HepG2 (cell line): Measurements from ENCODE around the gene CHN1. TPM values are rescaled to one million over a fixed set of nuclear protein-coding genes. Genes with fewer than 3 reads are reported as not detected.

Experiments
- ATAC-seq: fragments of 200-7000 bp; cut with Tn5 transposase; 3 replicates; pipeline ENCODE4 v1.9.1; 2020; ENCODE audit warnings: mild to moderate bottlenecking, moderate library complexity
- BruUV-seq: library from RNA; stranded (reverse); fragments of 400-500 nt; replicated peaks from 2 replicates; lab custom pipeline; 2021; lab: Mats Ljungman, UMichigan
- CTCF ChIA-PET: fragments of 300-600 bp; formaldehyde crosslinking; extraction: SDS; loops from one replicate; lab custom pipeline; 2021; ENCODE audit warnings: low total read pairs, inconsistent platforms, low intra/inter-chr PET ratio; lab: Yijun Ruan, JAX
- POLR2A ChIA-PET: fragments of 350-600 bp; sonication (Branson Sonifier 250); formaldehyde crosslinking; loops from one replicate; lab custom pipeline; 2020; ENCODE audit warnings: antibody characterized with exemption, inconsistent platforms; lab: Yijun Ruan, JAX
- DNase-seq: peaks from one replicate; pipeline ENCODE4 v3.0.0-alpha.2; 2015; ENCODE audit warnings: low spot score
- FAIRE-seq: peaks from 3 replicates; lab custom pipeline; 2011; peaks lifted over from hg19 to GRCh38; lab: Jason Lieb, UNC
- H2AFZ ChIP-seq: one replicate; pipeline ENCODE4 v1.6.1; 2011; ENCODE audit warnings: low read length, inconsistent platforms
- H3K27ac ChIP-seq: fragments of 300-600 bp; 3 replicates; pipeline ENCODE4 v1.8.0; 2011; ENCODE audit warnings: mixed run types, mild to moderate bottlenecking, mixed read lengths, low read length, inconsistent platforms; ENCODE audit not compliant: insufficient read depth; ENCODE audit errors: extremely low read length
- H3K27me3 ChIP-seq, 2 experiments: fragments of 200-600 bp in 1 of 2; 2 replicates in 1 of 2; 3 replicates in 1 of 2; pipeline versions ENCODE4 v1.6.0 to v1.8.0; 2011; ENCODE audit warnings: low read length in 2 of 2, mild to moderate bottlenecking in 2 of 2, moderate library complexity in 2 of 2, inconsistent platforms in 1 of 2; ENCODE audit not compliant: insufficient read depth in 2 of 2, control insufficient read depth in 1 of 2
- H3K36me3 ChIP-seq, 2 experiments: fragments of 200-600 bp in 1 of 2; replicated peaks in 1 of 2; 2 replicates in 1 of 2; 3 replicates in 1 of 2; pipeline versions ENCODE4 v1.5.1 to v1.8.0; 2011; ENCODE audit warnings: low read length in 2 of 2, inconsistent platforms in 1 of 2; ENCODE audit not compliant: insufficient read depth in 2 of 2, control insufficient read depth in 1 of 2
- H3K4me1 ChIP-seq: 2 replicates; pipeline ENCODE4 v1.5.1; 2012; ENCODE audit warnings: low read length, inconsistent platforms; ENCODE audit not compliant: insufficient read depth
- H3K4me2 ChIP-seq: 2 replicates; pipeline ENCODE4 v1.6.0; 2011; ENCODE audit warnings: low read depth, low read length, inconsistent platforms
- H3K4me3 ChIP-seq, 3 experiments: fragments of 200-600 bp in 1 of 3; sonication (generic), shearing (Covaris generic) in 1 of 3; replicated peaks in 1 of 3; 2 replicates each; pipeline ENCODE4 v1.5.1; 2011 to 2016; ENCODE audit warnings: low read length in 3 of 3, inconsistent platforms in 2 of 3, low read depth in 2 of 3, mild to moderate bottlenecking in 2 of 3, control low read depth in 1 of 3, mixed read lengths in 1 of 3; ENCODE audit not compliant: insufficient read depth in 1 of 3
- H3K79me2 ChIP-seq: one replicate; pipeline ENCODE4 v1.6.1; 2011; ENCODE audit warnings: low read length, inconsistent platforms; ENCODE audit not compliant: insufficient read depth
- H3K9ac ChIP-seq: 2 replicates; pipeline ENCODE4 v1.6.0; 2011; ENCODE audit warnings: mild to moderate bottlenecking, low read depth, low read length, inconsistent platforms; ENCODE audit not compliant: insufficient read depth
- H3K9me3 ChIP-seq: 2 replicates; pipeline ENCODE4 v1.5.1; 2012; ENCODE audit warnings: mild to moderate bottlenecking, low read length
- H4K20me1 ChIP-seq: 2 replicates; pipeline ENCODE4 v1.6.0; 2011; ENCODE audit warnings: inconsistent platforms, mild to moderate bottlenecking, low read length, moderate library complexity; ENCODE audit not compliant: insufficient read depth
- CBFB ChIP-seq: sonication (generic); formaldehyde crosslinking; IDR thresholded peaks from 2 replicates; pipeline ENCODE4 v1.4.0; 2020; ENCODE audit warnings: missing genetic modification reagents
- GFI1 ChIP-seq: sonication (generic); formaldehyde crosslinking; IDR thresholded peaks from 2 replicates; pipeline ENCODE4 v1.5.0; 2020; ENCODE audit warnings: missing genetic modification reagents, mild to moderate bottlenecking, borderline replicate concordance
- HOXA3 ChIP-seq: sonication (generic); formaldehyde crosslinking; IDR thresholded peaks from 2 replicates; pipeline ENCODE4 v1.5.0; 2020; ENCODE audit warnings: missing genetic modification reagents
- HOXA9 ChIP-seq: sonication (generic); formaldehyde crosslinking; IDR thresholded peaks from 2 replicates; pipeline ENCODE4 v1.8.1; 2022; ENCODE audit warnings: missing genetic modification reagents, mild to moderate bottlenecking, moderate library complexity, borderline replicate concordance
- KLF15 ChIP-seq: sonication (generic); formaldehyde crosslinking; IDR thresholded peaks from 2 replicates; pipeline ENCODE4 v1.8.1; 2023; ENCODE audit warnings: borderline replicate concordance, mild to moderate bottlenecking, inconsistent platforms, missing genetic modification reagents, mixed read lengths
- NCOA1 ChIP-seq: sonication (generic); formaldehyde crosslinking; IDR thresholded peaks from 2 replicates; pipeline ENCODE4 v1.9.0; 2021; ENCODE audit warnings: missing genetic modification reagents
- PLRG1 ChIP-seq: fragments of 450-650 bp; conservative IDR thresholded peaks from 2 replicates; pipeline ENCODE4 v1.6.1; 2016
- RAD21 ChIP-seq: fragments of 450-650 bp; formaldehyde crosslinking; IDR thresholded peaks from 2 replicates; pipeline ENCODE4 v1.5.0; 2020; ENCODE audit warnings: mild to moderate bottlenecking
- RFX3 ChIP-seq: IDR thresholded peaks from 2 replicates; pipeline ENCODE4 v1.6.1; 2016; ENCODE audit warnings: missing biosample characterization, missing genetic modification reagents
- ZFX ChIP-seq: sonication (generic); formaldehyde crosslinking; IDR thresholded peaks from 2 replicates; pipeline ENCODE4 v1.4.0; 2020; ENCODE audit warnings: mild to moderate bottlenecking, low read depth, missing genetic modification reagents, moderate library complexity
- ZNF20 ChIP-seq: sonication (generic); formaldehyde crosslinking; IDR thresholded peaks from 2 replicates; pipeline ENCODE4 v1.4.0; 2020; ENCODE audit warnings: mild to moderate bottlenecking, moderate library complexity, missing genetic modification reagents
- ZNF329 ChIP-seq: sonication (generic); formaldehyde crosslinking; IDR thresholded peaks from 2 replicates; pipeline ENCODE4 v1.9.0; 2021; ENCODE audit warnings: low read depth, mild to moderate bottlenecking, missing genetic modification reagents
- ZNF883 ChIP-seq: sonication (generic); formaldehyde crosslinking; IDR thresholded peaks from 2 replicates; pipeline ENCODE4 v1.5.1; 2020; ENCODE audit warnings: mild to moderate bottlenecking, missing genetic modification reagents; ENCODE audit errors: not compliant biosample characterization
- ZSCAN29 ChIP-seq: sonication (generic); formaldehyde crosslinking; conservative IDR thresholded peaks from 2 replicates; pipeline ENCODE4 v1.4.0; 2020; ENCODE audit warnings: mild to moderate bottlenecking, missing genetic modification reagents
- WGBS: methylation state at CpG from one replicate; pipeline ENCODE4 v1.1.6; 2017; ENCODE audit warnings: low lambda C conversion rate; 5-methylcytosine and 5-hydroxymethylcytosine counted together
- in situ Hi-C: cut with HindIII; loops from 2 replicates; pipeline ENCODE4 v1.10.0; 2017; ENCODE audit warnings: low pct_unique_long_range_greater_than_20kb; ENCODE audit not compliant: extremely low pct_ligation_motif_present
- intact Hi-C: fragments of 100-400 bp; cut with micrococcal nuclease; formaldehyde crosslinking; loops from one replicate; pipeline ENCODE4 v1.10.0; 2022; ENCODE audit not compliant: unreplicated experiment
- polyA plus RNA-seq, 8 experiments: library from polyadenylated mRNA; depleted of rRNA in 3 of 8; stranded (reverse) in 7 of 8; unstranded in 1 of 8; fragments of >200 nt; fragmentation: Illumina TruSeq in 4 of 8; extraction: Trizol in 4 of 8; gene quantifications; 2 replicates each; pipeline versions ENCODE4 v1.2.1 to v1.2.3, GENCODE V29; 2011 to 2016; ENCODE audit warnings: low read depth in 4 of 8, missing spikeins in 1 of 8, mixed read lengths in 1 of 8; ENCODE audit not compliant: insufficient read depth in 1 of 8
- total RNA-seq, 5 experiments: library from RNA; depleted of rRNA; stranded (reverse); fragments of >200 nt; fragmentation: Illumina TruSeq; extraction: Trizol; gene quantifications; 2 replicates each; pipeline ENCODE4 v1.2.3, GENCODE V29; 2016; ENCODE audit warnings: low read depth in 1 of 5
- TF ChIP-seq, protein P1 (sequence below): sonication (generic); formaldehyde crosslinking; IDR thresholded peaks from 2 replicates; pipeline ENCODE4 v1.5.1; 2020; ENCODE audit warnings: mild to moderate bottlenecking, missing genetic modification reagents
- TF ChIP-seq, protein P2 (sequence below): IDR thresholded peaks from 2 replicates; pipeline ENCODE4 v1.6.1; 2012; ENCODE audit warnings: low read depth, low read length, improper control_type of control experiment
- TF ChIP-seq, protein P3 (sequence below): sonication (generic); formaldehyde crosslinking; IDR thresholded peaks from 2 replicates; pipeline ENCODE4 v1.8.1; 2023; ENCODE audit warnings: mild to moderate bottlenecking, moderate library complexity, missing genetic modification reagents
- TF ChIP-seq, protein P4 (sequence below): sonication (generic); formaldehyde crosslinking; conservative IDR thresholded peaks from 2 replicates; pipeline ENCODE4 v1.8.0; 2022; ENCODE audit warnings: missing genetic modification reagents

The CHN1 gene
- total and polyA plus RNA-seq, 2 of the 13 experiments (the other 11 are each of a cell fraction or from before 2014, with no cell fraction given) = 2.8 to 3.5 TPM

DNA sequence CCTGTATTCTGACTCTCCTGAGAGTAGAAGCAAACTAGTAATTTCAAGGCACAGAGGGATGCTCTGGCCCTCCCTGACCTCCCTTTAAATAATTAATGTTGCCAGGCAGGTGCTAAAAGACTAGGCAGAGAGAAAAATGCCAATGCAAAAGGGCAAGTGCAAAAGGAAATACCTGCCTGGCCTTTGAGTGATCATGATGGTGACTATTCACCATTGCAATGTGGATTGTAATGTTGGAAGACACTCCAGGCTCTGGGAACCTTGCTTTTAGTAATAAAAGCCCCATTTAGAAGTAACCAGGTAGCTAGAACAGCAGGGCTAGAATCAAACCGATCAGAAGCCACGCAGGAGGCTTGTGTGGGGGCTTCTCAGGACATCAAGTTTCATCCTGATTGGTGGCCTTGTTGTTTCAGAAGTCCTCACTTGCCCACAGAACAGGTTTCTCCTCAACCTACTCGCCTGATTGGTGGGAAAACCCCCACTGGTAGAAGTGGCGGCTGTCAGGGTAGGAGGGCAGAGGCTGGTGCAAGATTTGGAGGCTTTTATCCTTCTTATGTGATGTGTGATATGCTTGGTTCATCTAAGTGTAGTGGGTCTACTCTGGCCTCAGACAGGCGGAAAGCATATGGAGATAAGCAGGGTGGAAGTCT is 224.9 kb downstream of the CHN1 start:
- Histone ChIP-seq H3K9me3 (no peaks in the 10 kb centered on the region), H3K27ac (no peak overlapping the region), H3K27me3 (peaks cover 6 to 57% of the 10 kb centered on the region in 2 experiments; a peak in 4 of 5 replicates), H3K9ac (no peak overlapping the region), H2AFZ (no peak overlapping the region), H3K4me2 (no peak overlapping the region), H4K20me1 (no peaks in the 10 kb centered on the region), H3K79me2 (no peaks in the 10 kb centered on the region), H3K36me3 (no peaks in the 10 kb centered on the region), H3K4me1 (no peaks in the 10 kb centered on the region; the same call in 1 of the 2 replicates), H3K4me3 (no peak overlapping the region)
- in situ Hi-C loops = no loop called here
- no TSS peak for BruUV-seq
- ChIA-PET POLR2A (interaction anchor here (0.6 kb wide), 1 partner anchor 1946 kb away, joined by 3 read pairs; no protein-coding TSS in a partner anchor), CTCF (no interaction called here)
- 2% methylated on average over 5 of the region's 5 CpGs for WGBS
- FAIRE-seq (no peak), ATAC-seq (no peak), DNase-seq (no peak)
- intact Hi-C loops = no loop called here
- no peak for TF ChIP-seq RFX3 (CRISPR knock-in tag)
- no peak for TF ChIP-seq ZNF20 (CRISPR knock-in tag)
- TF ChIP-seq RAD21 (CRISPR knock-in tag) = no peak
- no peak for TF ChIP-seq KLF15
- TF ChIP-seq, protein P1, sequence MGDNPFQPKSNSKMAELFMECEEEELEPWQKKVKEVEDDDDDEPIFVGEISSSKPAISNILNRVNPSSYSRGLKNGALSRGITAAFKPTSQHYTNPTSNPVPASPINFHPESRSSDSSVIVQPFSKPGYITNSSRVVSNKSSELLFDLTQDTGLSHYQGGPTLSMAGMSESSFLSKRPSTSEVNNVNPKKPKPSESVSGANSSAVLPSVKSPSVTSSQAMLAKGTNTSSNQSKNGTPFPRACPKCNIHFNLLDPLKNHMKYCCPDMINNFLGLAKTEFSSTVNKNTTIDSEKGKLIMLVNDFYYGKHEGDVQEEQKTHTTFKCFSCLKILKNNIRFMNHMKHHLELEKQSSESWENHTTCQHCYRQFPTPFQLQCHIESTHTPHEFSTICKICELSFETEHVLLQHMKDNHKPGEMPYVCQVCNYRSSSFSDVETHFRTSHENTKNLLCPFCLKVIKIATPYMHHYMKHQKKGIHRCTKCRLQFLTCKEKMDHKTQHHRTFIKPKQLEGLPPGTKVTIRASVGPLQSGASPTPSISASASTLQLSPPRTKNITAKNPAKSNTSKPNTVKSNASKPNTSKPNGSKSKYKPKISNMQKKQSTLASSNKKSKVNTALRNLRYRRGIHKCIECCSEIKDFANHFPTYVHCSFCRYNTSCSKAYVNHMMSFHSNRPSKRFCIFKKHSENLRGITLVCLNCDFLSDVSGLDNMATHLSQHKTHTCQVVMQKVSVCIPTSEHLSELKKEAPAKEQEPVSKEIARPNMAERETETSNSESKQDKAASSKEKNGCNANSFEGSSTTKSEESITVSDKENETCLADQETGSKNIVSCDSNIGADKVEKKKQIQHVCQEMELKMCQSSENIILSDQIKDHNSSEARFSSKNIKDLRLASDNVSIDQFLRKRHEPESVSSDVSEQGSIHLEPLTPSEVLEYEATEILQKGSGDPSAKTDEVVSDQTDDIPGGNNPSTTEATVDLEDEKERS (CRISPR knock-in tag) = no peak
- no peak for TF ChIP-seq CBFB (CRISPR knock-in tag)
- no peak for TF ChIP-seq PLRG1
- TF ChIP-seq GFI1 = no peak
- no peak for TF ChIP-seq HOXA9 (CRISPR knock-in tag)
- TF ChIP-seq, protein P2, sequence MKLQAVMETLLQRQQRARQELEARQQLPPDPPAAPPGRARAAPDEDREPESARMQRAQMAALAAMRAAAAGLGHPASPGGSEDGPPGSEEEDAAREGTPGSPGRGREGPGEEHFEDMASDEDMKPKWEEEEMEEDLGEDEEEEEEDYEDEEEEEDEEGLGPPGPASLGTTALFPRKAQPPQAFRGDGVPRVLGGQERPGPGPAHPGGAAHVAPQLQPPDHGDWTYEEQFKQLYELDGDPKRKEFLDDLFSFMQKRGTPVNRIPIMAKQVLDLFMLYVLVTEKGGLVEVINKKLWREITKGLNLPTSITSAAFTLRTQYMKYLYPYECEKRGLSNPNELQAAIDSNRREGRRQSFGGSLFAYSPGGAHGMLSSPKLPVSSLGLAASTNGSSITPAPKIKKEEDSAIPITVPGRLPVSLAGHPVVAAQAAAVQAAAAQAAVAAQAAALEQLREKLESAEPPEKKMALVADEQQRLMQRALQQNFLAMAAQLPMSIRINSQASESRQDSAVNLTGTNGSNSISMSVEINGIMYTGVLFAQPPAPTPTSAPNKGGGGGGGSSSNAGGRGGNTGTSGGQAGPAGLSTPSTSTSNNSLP = no peak
- no peak for TF ChIP-seq ZFX (CRISPR knock-in tag)
- TF ChIP-seq ZSCAN29 (CRISPR knock-in tag) = no peak
- TF ChIP-seq, protein P3, sequence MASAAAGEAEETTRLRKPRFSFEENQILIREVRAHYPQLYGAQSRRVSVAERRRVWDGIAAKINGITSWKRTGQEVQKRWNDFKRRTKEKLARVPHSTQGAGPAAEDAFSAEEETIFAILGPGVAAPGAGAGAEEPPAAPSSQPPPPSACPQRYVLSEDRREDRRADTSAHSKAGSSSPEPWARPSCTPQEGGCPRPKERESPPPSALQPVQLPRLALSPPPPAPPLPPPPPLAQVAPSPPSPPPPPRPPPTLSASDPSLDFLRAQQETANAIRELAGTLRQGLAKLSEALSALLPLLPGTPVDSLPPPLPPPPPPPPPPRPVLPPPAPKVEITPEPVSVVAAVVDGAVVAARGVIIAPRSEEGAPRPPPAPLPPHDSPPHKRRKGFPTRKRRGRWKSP (CRISPR knock-in tag) = no peak
- TF ChIP-seq, protein P4, sequence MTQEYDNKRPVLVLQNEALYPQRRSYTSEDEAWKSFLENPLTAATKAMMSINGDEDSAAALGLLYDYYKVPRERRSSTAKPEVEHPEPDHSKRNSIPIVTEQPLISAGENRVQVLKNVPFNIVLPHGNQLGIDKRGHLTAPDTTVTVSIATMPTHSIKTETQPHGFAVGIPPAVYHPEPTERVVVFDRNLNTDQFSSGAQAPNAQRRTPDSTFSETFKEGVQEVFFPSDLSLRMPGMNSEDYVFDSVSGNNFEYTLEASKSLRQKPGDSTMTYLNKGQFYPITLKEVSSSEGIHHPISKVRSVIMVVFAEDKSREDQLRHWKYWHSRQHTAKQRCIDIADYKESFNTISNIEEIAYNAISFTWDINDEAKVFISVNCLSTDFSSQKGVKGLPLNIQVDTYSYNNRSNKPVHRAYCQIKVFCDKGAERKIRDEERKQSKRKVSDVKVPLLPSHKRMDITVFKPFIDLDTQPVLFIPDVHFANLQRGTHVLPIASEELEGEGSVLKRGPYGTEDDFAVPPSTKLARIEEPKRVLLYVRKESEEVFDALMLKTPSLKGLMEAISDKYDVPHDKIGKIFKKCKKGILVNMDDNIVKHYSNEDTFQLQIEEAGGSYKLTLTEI = no peak
- TF ChIP-seq HOXA3 (CRISPR knock-in tag) = no peak
- no peak for TF ChIP-seq ZNF329 (CRISPR knock-in tag)
- no peak for TF ChIP-seq NCOA1 (CRISPR knock-in tag)
- no peak for TF ChIP-seq ZNF883 (CRISPR knock-in tag)
